GM12892 (cell line): ENCODE data around the gene SEMA3A.

ENCODE experiments used
- POLR2A ChIP-seq: IDR thresholded peaks from 2 replicates; pipeline ENCODE4 v1.6.1; 2011; ENCODE audit warnings: low read depth, low read length, control low read depth
- POLR2AphosphoS5 ChIP-seq: IDR thresholded peaks from 2 replicates; pipeline ENCODE4 v1.6.1; 2011; ENCODE audit warnings: low read depth, low read length, control low read depth
- TAF1 ChIP-seq: IDR thresholded peaks from 2 replicates; pipeline ENCODE4 v1.6.1; 2011; ENCODE audit warnings: low read depth, mild to moderate bottlenecking, control low read depth, low read length, borderline replicate concordance

DNA sequence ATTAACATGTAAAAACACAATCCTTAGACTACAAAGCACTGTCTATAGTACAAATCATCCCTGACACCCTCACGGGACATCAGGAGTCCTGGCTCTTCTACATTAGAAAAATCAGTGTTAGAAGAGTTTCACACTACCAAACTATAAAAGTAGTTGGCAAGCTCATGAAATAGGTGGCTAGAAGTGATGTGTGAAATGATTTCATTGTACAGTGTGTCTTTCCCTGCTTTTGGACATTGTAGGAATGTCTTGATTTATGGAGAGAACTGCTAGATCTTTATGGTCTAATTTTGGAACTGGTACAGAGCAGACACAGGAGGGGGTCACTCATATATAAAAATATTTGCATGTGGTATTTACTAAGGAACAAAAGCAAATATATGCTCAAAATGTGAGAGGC lies 33.2 kb downstream of the SEMA3A start:
- TF ChIP-seq POLR2A (no peak), POLR2AphosphoS5 (no peak), TAF1 (no peak)
